Right lobe of liver (tissue), 4 donors: Measurements from ENCODE around the gene OSBPL5.

ENCODE experiments used
- CTCF ChIP-seq, 4 donors: fragments of 200-600 bp in 3 of 4; fragments of 450-650 bp in 1 of 4; IDR thresholded peaks; one replicate each; pipeline versions ENCODE4 v1.5.1 to v1.8.0; 2016 to 2022; ENCODE audit warnings: antibody characterized with exemption in 4 of 4, mild to moderate bottlenecking in 2 of 4
- POLR2A ChIP-seq: fragments of 450-650 bp; IDR thresholded peaks from one replicate; pipeline ENCODE4 v1.6.1; 2017; ENCODE audit warnings: antibody characterized with exemption, mild to moderate bottlenecking
- donor health status: DM: no; HTN: no; CAD: no.
- donor health status: DM: no; HTN: no; CAD: no.
- donor health status: DM: no; HTN: yes; CAD: no.

GRCh38 chr11:3052567-3052966 lies 112.5 kb downstream of the OSBPL5 start:
- TF ChIP-seq CTCF (IDR thresholded peaks at IDR 0.05) (no peak), POLR2A (no peak)
